GM19239 (cell line): Measurements from ENCODE around the gene ZC3H18.

Source experiments
- DNase-seq: peaks from one replicate; pipeline ENCODE4 v3.0.0; 2011; ENCODE audit warnings: low spot score; ENCODE audit not compliant: insufficient read length
- FAIRE-seq: peaks from 2 replicates; lab custom pipeline; 2011; peaks lifted over from hg19 to GRCh38; lab: Jason Lieb, UNC

Gene ZC3H18

GRCh38 chr16:88569985-88570690 is at the start of gene ZC3H18:
TSS of gene ZC3H18 (plus strand) at chr16:88570403. CDS start at chr16:88577124, 6,721 bp downstream.
- FAIRE-seq (peak; percentile 89), DNase-seq (peak; percentile 99)

DNA sequence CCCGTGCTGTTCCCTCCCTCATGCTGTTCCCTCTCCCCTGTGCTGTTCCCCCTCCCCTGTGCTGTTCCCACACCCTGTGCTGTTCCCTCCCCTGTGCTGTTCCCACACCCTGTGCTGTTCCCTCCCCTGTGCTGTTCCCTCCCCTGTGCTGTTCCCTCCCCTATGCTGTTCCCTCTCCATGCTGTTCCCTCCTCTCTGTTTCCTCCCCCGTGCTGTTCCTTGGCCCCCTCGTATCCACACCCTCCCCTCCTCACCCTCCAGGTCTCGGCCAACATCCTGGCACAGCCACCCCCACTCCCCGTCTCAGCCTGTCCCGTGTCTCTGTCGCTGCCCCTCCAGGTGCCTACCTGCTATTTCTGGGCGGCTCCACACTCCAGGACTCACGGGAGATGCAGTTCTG is 48.5 kb upstream of the ZC3H18 start:
- DNase-seq: no peak
- no peak for FAIRE-seq

DNA sequence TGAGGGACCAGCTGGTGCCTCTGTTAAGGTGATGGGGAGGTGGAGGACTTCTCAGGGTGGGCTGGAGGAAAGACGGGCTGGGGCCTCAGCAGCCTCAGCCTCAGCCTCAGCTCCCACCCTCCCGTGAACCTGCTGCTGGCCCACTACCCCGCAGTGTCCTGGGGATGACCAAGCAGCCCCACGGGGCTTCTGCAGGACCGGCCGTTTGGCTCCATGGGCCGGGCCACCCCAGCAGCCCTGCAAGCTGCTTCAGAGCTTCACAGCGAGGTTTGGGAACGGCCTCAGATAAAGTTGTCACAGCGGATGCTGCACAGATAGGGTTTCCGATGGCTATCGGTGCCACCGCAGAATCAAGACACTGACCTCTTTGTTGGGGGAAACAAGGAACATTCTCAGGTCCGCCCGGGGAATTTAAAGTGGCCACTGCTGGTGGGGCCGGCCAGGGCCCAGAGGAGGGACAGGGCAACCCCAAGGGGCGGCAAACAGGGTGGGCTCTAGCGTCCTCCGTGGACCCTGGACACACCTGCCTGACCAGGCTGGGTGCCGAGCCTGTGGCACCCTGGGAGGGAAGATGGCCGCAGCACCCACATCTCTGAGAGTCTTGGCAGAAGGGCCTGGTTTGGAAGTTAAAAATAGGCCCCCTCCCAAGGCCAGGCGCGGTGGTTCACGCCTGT is 47.8 kb upstream of the ZC3H18 start:
- FAIRE-seq: no peak
- no peak for DNase-seq

GRCh38 chr16:88523309-88524161 is 46.7 kb upstream of the ZC3H18 start:
- no peak for FAIRE-seq
- no peak for DNase-seq

- DNase-seq: no peak
Observed at GRCh38 chr16:88524274-88524972, 45.8 kb upstream of the ZC3H18 start.

GRCh38 chr16:88524973-88525662 is 45.1 kb upstream of the ZC3H18 start:
- FAIRE-seq (no peak), DNase-seq (no peak)

More at GRCh38 chr16:88524274-88524972, 45.8 kb upstream of the ZC3H18 start:
- FAIRE-seq: no peak

GRCh38 chr16:88525663-88525990 is 44.6 kb upstream of the ZC3H18 start:
- FAIRE-seq (no peak), DNase-seq (no peak)

DNA sequence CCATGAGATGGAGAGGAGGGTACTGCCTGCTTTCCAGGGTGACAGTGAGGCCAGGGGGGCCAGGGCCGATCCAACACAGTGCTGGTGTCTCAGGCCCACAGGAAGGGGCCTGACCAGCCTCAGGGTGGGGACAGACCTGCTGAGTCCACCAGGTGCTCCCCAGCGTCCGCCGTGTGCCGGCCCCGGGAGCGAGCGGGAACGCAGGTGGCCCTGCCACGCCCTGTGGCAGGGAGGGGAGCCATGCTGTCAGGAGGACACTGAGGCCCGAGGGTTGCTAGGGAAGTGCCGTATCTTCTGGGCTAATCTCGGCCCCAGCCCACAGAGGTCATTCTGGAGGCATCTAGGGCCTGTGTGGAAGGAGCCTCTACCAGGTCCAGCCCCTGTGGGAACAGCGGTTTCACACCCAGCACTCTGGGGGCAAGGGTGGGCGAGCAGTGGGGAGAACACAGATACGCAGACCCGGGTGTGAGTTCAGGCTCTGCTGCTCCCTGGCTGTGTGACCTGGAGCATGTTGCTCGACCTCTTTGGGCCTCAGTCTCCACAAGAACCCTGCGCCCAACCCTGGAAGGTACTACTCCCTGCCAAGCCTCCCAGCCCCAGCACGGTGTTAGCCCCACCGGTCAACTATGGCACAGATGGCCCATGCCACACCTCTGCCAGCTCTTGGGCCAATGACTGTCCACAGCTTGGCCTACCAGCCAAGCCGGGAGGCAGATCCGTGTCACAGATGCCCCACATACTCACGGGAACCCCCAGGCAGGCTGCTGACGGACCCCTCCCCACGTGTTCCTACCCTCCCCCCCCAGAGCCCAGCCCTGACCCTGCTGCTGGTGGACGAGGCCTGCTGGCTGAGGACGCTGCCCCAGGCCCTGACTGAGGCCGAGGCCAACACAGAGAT is 43.9 kb upstream of the ZC3H18 start:
- FAIRE-seq (no peak), DNase-seq (no peak)

GRCh38 chr16:88526906-88527185 is 43.4 kb upstream of the ZC3H18 start:
- DNase-seq: no peak

GRCh38 chr16:88527186-88527936 is 42.8 kb upstream of the ZC3H18 start:
- peak; percentile 95 for DNase-seq
- peak; percentile 63 for FAIRE-seq

More at GRCh38 chr16:88526906-88527185, 43.4 kb upstream of the ZC3H18 start:
- FAIRE-seq: no peak

- DNase-seq (no peak), FAIRE-seq (no peak)
Observed at GRCh38 chr16:88527937-88528743, 42.1 kb upstream of the ZC3H18 start.

GRCh38 chr16:88528902-88529318 is 41.3 kb upstream of the ZC3H18 start:
- no peak for FAIRE-seq
- no peak for DNase-seq

- DNase-seq (no peak), FAIRE-seq (no peak)
Observed at GRCh38 chr16:88529596-88529995, 40.6 kb upstream of the ZC3H18 start.

DNA sequence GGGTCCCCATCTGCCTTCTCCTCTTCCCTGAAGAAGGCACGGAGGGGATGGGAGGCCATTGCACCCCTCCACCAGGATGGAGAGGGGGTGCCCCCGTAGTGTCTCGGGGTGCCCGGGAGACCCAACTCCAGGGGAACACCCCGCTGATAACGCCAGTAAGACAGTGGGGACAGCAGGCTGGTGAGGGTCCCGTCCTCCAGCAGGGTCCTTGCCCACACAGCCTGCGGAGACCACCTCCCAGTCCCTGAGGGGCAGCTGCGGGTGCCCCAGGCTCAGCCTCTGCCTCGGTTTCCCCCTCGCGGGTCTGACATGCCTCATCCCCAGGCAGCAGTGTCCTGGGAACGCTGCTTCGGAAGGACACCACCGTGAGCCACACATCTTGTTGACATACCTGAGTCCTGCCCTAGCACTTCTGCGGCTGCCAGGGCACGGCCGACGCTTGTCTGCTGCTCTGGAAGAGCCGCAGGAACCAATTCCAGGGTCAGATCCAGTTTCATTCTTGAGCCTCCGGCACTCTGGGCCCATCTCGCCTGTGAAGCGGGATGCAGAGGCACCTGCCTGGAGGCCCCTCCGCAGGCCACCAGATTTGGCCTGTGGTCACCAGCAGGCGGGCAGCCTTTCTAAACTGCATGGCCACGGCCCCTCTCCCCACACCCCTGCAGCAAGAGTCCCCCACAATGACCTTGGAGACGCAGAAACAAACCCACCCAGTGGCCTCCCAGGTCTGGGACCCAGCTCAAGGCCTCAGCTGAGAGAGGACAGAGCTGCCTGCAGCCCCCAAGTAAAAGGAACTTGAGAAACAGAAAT is 39.9 kb upstream of the ZC3H18 start:
- no peak for DNase-seq
- no peak for FAIRE-seq

- DNase-seq (no peak), FAIRE-seq (no peak)
Observed at GRCh38 chr16:88530858-88531203, 39.4 kb upstream of the ZC3H18 start.

DNA sequence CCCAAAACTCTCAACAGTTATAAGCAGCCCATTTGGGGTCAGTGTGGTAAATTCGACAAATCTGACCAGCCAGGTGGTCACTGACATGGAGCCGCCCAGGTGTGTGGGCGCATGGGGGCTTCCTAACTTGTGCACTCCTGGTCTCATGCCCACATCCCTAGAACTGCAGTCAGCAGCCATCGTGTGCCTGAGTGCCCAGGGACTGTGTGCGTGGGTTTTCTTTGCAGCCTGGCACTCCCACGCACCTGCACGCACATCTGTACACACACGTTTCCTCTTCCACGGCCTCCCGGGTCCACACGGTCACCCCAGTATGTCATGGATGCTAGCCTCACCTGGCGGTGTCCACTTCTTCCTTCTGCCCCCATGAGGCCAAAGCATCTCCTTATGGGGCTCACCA is 38.9 kb upstream of the ZC3H18 start:
- FAIRE-seq: no peak
- DNase-seq: no peak

DNA sequence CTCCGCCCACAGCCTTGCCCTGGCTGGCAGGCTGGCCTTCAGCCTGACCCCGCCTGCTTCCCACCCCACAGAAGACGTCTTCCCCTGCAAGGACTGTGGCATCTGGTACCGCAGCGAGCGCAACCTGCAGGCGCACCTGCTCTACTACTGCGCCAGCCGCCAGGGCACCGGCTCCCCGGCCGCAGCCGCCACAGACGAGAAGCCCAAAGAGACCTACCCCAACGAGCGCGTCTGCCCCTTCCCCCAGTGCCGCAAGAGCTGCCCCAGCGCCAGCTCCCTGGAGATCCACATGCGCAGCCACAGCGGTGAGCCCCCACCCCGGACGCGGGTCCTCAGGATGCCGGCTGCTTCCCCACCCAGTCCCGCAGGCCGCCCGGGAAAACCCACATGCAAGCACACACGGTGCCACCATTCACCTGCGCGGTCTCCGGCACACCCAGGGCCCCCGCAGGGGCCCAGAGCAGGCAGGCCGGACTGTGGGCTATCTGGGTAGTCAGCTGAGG is 38.2 kb upstream of the ZC3H18 start:
- no peak for DNase-seq
- no peak for FAIRE-seq
